IMR-90 (cell line): ENCODE data around the gene RAB3IL1. TPM values are rescaled to one million over a fixed set of nuclear protein-coding genes. Genes with fewer than 3 reads are reported as not detected.

ENCODE experiments used
- ATAC-seq: fragments of 200-7000 bp; cut with Tn5 transposase; 2 replicates; pipeline ENCODE4 v1.9.1; 2020; ENCODE audit warnings: low read depth, mild to moderate bottlenecking, moderate library complexity
- BruUV-seq: library from RNA; stranded (reverse); fragments of 400-500 nt; replicated peaks from 2 replicates; lab custom pipeline; 2021; lab: Mats Ljungman, UMichigan
- CTCF ChIA-PET: fragments of 300-600 bp; formaldehyde crosslinking; extraction: SDS; loops from one replicate; lab custom pipeline; 2021; ENCODE audit warnings: antibody characterized with exemption; lab: Yijun Ruan, JAX
- POLR2A ChIA-PET: fragments of 300-600 bp; sonication (Branson Sonifier 250); formaldehyde crosslinking; loops from one replicate; lab custom pipeline; 2022; ENCODE audit warnings: antibody characterized with exemption; ENCODE audit not compliant: unreplicated experiment; lab: Charles Lee
- DNase-seq: peaks from one replicate; pipeline ENCODE4 v3.0.0; 2013
- H2AFZ ChIP-seq: replicated peaks from 2 replicates; pipeline ENCODE3; 2013; ENCODE audit warnings: low read length, mild to moderate bottlenecking; ENCODE audit not compliant: poor library complexity
- H2AK5ac ChIP-seq: 2 replicates; pipeline ENCODE4 v1.6.1; 2013; ENCODE audit warnings: low read depth, low read length, inconsistent platforms
- H2AK9ac ChIP-seq: replicated peaks from 2 replicates; pipeline ENCODE3; 2013; ENCODE audit warnings: mild to moderate bottlenecking, low read depth, low read length, moderate library complexity; ENCODE audit not compliant: poor library complexity
- H2BK120ac ChIP-seq: 2 replicates; pipeline ENCODE4 v1.6.1; 2013; ENCODE audit warnings: low read depth, low read length, inconsistent platforms
- H2BK15ac ChIP-seq: 3 replicates; pipeline ENCODE4 v1.6.1; 2013; ENCODE audit warnings: low read depth, low read length, inconsistent platforms
- H2BK20ac ChIP-seq: 2 replicates; pipeline ENCODE4 v1.6.1; 2013; ENCODE audit warnings: low read depth, mild to moderate bottlenecking, inconsistent platforms, low read length, moderate library complexity
- H2BK5ac ChIP-seq: 2 replicates; pipeline ENCODE4 v1.6.1; 2013; ENCODE audit warnings: mild to moderate bottlenecking, low read depth, low read length, inconsistent platforms; ENCODE audit not compliant: poor library complexity, severe bottlenecking
- H3K14ac ChIP-seq: replicated peaks from 2 replicates; pipeline ENCODE4 v1.6.1; 2013; ENCODE audit warnings: low read depth, low read length, inconsistent platforms
- H3K18ac ChIP-seq: 2 replicates; pipeline ENCODE4 v1.6.1; 2013; ENCODE audit warnings: low read depth, low read length, control low read depth
- H3K23ac ChIP-seq: 2 replicates; pipeline ENCODE4 v1.6.1; 2013; ENCODE audit warnings: low read depth, low read length, inconsistent platforms
- H3K27ac ChIP-seq: 2 replicates; pipeline ENCODE4 v1.5.1; 2013; ENCODE audit warnings: mild to moderate bottlenecking, control low read depth, low read length; ENCODE audit not compliant: insufficient read depth
- H3K27me3 ChIP-seq: 2 replicates; pipeline ENCODE4 v1.6.1; 2013; ENCODE audit warnings: low read length; ENCODE audit not compliant: control insufficient read depth, insufficient read depth
- H3K36me3 ChIP-seq: 2 replicates; pipeline ENCODE4 v1.6.1; 2013; ENCODE audit warnings: low read length, mixed read lengths; ENCODE audit not compliant: control insufficient read depth, insufficient read depth
- H3K4ac ChIP-seq: 2 replicates; pipeline ENCODE4 v1.6.1; 2013; ENCODE audit warnings: low read depth, low read length, inconsistent platforms
- H3K4me1 ChIP-seq: 2 replicates; pipeline ENCODE4 v1.6.1; 2013; ENCODE audit warnings: low read length, mixed read lengths; ENCODE audit not compliant: control insufficient read depth, insufficient read depth
- H3K4me2 ChIP-seq: 2 replicates; pipeline ENCODE4 v1.6.1; 2013; ENCODE audit warnings: low read depth, mild to moderate bottlenecking, control low read depth, low read length, moderate library complexity
- H3K4me3 ChIP-seq: 2 replicates; pipeline ENCODE4 v1.5.1; 2013; ENCODE audit warnings: low read depth, mild to moderate bottlenecking, control low read depth, low read length, moderate library complexity; ENCODE audit not compliant: insufficient read depth
- H3K56ac ChIP-seq: 2 replicates; pipeline ENCODE4 v1.6.1; 2013; ENCODE audit warnings: low read length, inconsistent platforms; ENCODE audit not compliant: insufficient read depth; ENCODE audit errors: extremely low read depth
- H3K79me1 ChIP-seq, 2 experiments: 2 replicates each; pipeline ENCODE4 v1.6.1; 2013; ENCODE audit warnings: low read length in 2 of 2, inconsistent platforms in 1 of 2, low read depth in 1 of 2
- H3K9ac ChIP-seq: 2 replicates; pipeline ENCODE4 v1.6.1; 2013; ENCODE audit warnings: low read depth, low read length, control low read depth
- H3K9me1 ChIP-seq: 2 replicates; pipeline ENCODE4 v1.6.1; 2013; ENCODE audit warnings: low read length, inconsistent platforms; ENCODE audit not compliant: insufficient read depth
- H3K9me3 ChIP-seq: 2 replicates; pipeline ENCODE4 v1.6.1; 2013; ENCODE audit warnings: low read length; ENCODE audit not compliant: control insufficient read depth, insufficient read depth
- H4K20me1 ChIP-seq: 2 replicates; pipeline ENCODE4 v1.6.1; 2013; ENCODE audit warnings: low read length, inconsistent platforms; ENCODE audit not compliant: insufficient read depth
- H4K5ac ChIP-seq: 2 replicates; pipeline ENCODE4 v1.6.1; 2013; ENCODE audit warnings: mild to moderate bottlenecking, low read depth, low read length, control low read depth
- H4K8ac ChIP-seq, 2 experiments: 2 replicates each; pipeline ENCODE4 v1.6.1; 2013; ENCODE audit warnings: low read depth in 2 of 2, low read length in 2 of 2, control low read depth in 1 of 2, inconsistent platforms in 1 of 2
- H4K91ac ChIP-seq: 2 replicates; pipeline ENCODE4 v1.6.1; 2013; ENCODE audit warnings: low read depth, low read length, inconsistent platforms; ENCODE audit not compliant: insufficient read depth
- FOS ChIP-seq: fragments of 150-350 bp; IDR thresholded peaks from 2 replicates; pipeline ENCODE4 v1.6.1; 2016; ENCODE audit warnings: low read depth, low read length
- MXI1 ChIP-seq: IDR thresholded peaks from 2 replicates; pipeline ENCODE4 v1.6.1; 2012; ENCODE audit warnings: low read depth, mild to moderate bottlenecking, low read length, moderate library complexity, borderline replicate concordance
- USF2 ChIP-seq: fragments of 150-350 bp; IDR thresholded peaks from 2 replicates; pipeline ENCODE4 v1.6.1; 2017; ENCODE audit warnings: mild to moderate bottlenecking, antibody characterized with exemption, low read length, low read depth
- WGBS, 2 experiments: methylation state at CpG; one replicate each; pipeline versions ENCODE4 v1.1.5 to v1.1.7; 2013; ENCODE audit warnings: missing lambda C conversion rate in 2 of 2; ENCODE audit not compliant: insufficient read length in 1 of 2; ENCODE audit errors: extremely low coverage in 2 of 2; 5-methylcytosine and 5-hydroxymethylcytosine counted together
- dilution Hi-C: fragments of 300-500 bp; cut with HindIII; formaldehyde crosslinking; loops from one replicate; pipeline ENCODE4 v1.14.3; 2018; ENCODE audit warnings: low sequenced_read_pairs; ENCODE audit not compliant: unreplicated experiment
- in situ Hi-C: fragments of 300-500 bp; cut with MboI; formaldehyde crosslinking; loops from 3 replicates; pipeline ENCODE4 v1.14.3; 2019; ENCODE audit warnings: low sequenced_read_pairs, inconsistent platforms, mixed read lengths
- intact Hi-C: fragments of 100-400 bp; cut with micrococcal nuclease; formaldehyde crosslinking; loops from 2 replicates; pipeline ENCODE4 v1.10.0; 2022
- polyA plus RNA-seq, 3 experiments: library from polyadenylated mRNA; depleted of rRNA; stranded (reverse); fragments of >200 nt; gene quantifications; 2 replicates each; pipeline ENCODE4 v1.2.3, GENCODE V29; 2012; ENCODE audit warnings: low replicate concordance in 1 of 3
- total RNA-seq: library from RNA; depleted of rRNA; stranded (reverse); fragments of >200 nt; gene quantifications from 2 replicates; pipeline ENCODE4 v1.2.3, GENCODE V29; 2012

RAB3IL1 gene
- total and polyA plus RNA-seq, 2 of the 4 experiments (the other 2 are of a cell fraction) = 0.72 to 1.9 TPM

DNA sequence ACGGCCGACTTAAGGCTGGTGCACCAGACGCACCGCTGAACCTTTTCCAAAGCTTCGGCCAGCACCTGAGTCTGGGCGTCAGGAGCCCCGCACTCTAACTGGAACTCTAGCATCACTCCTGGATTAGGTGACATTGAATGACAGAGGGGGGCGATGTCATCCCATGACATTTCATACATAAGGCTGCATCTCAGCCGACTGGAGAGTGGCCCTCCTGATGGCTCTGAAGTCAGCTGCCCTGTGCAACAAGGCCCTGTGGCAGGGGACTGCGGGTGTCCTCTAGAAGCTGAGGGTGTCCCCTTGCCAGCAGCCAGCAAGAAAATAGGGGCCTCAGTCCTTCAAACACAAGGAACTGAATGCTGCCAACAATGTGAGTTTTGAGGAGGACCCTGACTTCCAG, 16.0 kb downstream of the RAB3IL1 start:
- intact Hi-C loops (no loop called here), in situ Hi-C loops (no loop called here), dilution Hi-C loops (no loop called here)
- Histone ChIP-seq H3K4me3 (no peak overlapping the region), H3K4ac (no peak overlapping the region), H3K4me1 (no peaks in the 10 kb centered on the region), H4K91ac (no peak overlapping the region), H3K79me1 (no peaks in the 10 kb centered on the region), H3K14ac (no peak overlapping the region), H2BK120ac (no peak overlapping the region), H4K8ac (no peak overlapping the region), H2BK5ac (no peak overlapping the region), H2BK20ac (no peak overlapping the region), H3K9ac (no peak overlapping the region), H4K20me1 (no peaks in the 10 kb centered on the region), H3K27me3 (no peaks in the 10 kb centered on the region), H3K27ac (no peak overlapping the region), H3K18ac (no peak overlapping the region), H3K9me3 (no peaks in the 10 kb centered on the region), H2BK15ac (no peak overlapping the region), H3K56ac (no peak overlapping the region), H2AK5ac (no peak overlapping the region), H2AK9ac (no peak overlapping the region), H2AFZ (no peak overlapping the region), H3K4me2 (no peak overlapping the region), H3K23ac (no peak overlapping the region), H4K5ac (no peak overlapping the region), H3K9me1 (no peaks in the 10 kb centered on the region), H3K36me3 (peaks cover 1% of the 10 kb centered on the region; the same call in 1 of the 2 replicates)
- CTCF ChIA-PET = interaction anchor here (4.6 to 5.2 kb wide), 2 partner anchors 46 to 180 kb away, joined by 39 to 52 read pairs; no protein-coding TSS in a partner anchor
- no peak for TF ChIP-seq USF2
- TF ChIP-seq FOS = no peak
- TF ChIP-seq MXI1 = no peak
- ATAC-seq (no peak), DNase-seq (no peak)
- no TSS peak for BruUV-seq
- 71% methylated on average over 1 of the region's 10 CpGs; no CpG with 5 or more reads in 1 of the 2 experiments for WGBS, 2 experiments
- POLR2A ChIA-PET = interaction anchor here (0.6 kb wide), 1 partner anchor 21 kb away, joined by 9 read pairs; no protein-coding TSS in a partner anchor
